ENCODE data around the gene ZNHIT3. TPM values are rescaled to one million over a fixed set of nuclear protein-coding genes. Genes with fewer than 3 reads are reported as not detected.

Gene ZNHIT3
- total RNA-seq, 2 donors from 2014 or later: 29.0 to 31.6 TPM

DNA sequence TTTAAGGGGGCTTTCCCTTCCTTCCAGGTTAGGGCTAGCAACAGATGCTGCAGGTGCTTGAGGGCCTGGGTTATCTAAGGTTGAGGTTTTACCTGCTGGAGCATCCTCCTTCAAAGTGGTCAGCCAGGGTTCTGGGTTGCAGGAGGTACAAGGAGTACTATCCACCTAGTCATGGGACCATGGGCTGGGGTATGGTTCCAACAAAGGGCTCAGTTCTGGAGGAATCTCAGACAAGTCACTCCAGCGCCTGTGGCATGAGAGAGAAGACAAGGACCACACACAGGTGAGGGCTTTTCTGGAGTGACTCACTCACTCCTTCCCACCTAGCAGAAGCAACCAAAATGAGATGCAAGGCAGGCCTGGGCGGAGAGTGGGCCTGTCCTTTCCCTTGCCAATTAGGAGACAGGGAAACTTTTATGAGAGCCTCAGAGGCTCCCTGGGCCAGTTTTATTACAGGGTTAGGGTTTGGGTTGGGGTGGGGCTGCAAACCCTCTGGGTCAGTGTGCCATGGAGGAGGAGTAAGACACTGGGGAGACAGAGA, 46.0 kb downstream of the ZNHIT3 start:
- no peaks in the 10 kb centered on the region for H3K36me3 ChIP-seq

DNA sequence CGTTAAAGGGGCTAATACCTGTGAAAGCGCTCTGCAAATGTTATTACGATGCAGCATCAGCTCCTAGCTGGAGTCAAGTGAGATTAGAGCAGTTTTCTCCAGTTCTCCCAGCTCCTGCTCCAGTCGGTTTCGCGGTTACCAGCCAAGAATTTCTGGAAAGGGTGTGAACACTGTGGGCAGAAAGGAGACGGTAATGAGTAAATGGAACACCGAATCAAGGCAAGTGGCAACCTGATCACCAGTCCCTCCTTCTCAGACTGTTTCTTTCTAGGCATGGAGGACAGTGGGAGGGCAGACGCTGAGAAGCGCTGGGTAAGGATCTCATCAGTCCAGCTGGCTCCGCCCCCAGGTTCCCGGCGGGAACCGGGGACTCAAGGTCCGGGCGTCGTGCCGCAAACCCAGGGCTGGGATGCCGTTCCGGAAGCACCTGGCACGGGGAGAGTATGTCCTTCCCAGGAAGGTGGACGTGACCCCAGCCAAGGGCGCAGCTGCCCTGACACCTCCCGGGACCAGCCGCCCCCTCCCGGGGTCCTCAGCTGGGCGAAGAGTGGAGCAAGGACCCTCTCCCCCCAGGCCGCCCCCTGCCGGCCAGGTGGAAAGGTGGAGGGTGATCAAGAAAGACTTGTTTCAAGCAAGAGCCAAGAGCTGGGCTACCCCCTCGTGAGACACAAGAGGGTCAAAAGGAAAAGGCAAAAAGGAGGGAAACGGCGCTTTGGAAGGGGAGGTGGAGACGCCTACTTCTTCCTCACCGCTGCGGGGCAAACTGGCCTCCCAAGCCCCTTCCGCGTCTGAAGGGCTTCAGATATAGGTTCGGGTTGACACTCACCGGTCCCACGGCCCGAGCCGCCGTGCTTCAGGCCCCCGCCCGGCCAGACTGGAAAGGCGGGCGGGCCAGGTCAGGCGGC, 47.7 kb downstream of the ZNHIT3 start:
- peak overlapping the region; percentile 87 for H3K4me3 ChIP-seq
- H3K27ac ChIP-seq: peak overlapping the region; percentile 93
- peak overlapping the region; percentile 93 to 98 for H3K9ac ChIP-seq (ENCODE audit: low read depth in 2 of 2, low read length in 2 of 2)
- TF ChIP-seq, protein P1, sequence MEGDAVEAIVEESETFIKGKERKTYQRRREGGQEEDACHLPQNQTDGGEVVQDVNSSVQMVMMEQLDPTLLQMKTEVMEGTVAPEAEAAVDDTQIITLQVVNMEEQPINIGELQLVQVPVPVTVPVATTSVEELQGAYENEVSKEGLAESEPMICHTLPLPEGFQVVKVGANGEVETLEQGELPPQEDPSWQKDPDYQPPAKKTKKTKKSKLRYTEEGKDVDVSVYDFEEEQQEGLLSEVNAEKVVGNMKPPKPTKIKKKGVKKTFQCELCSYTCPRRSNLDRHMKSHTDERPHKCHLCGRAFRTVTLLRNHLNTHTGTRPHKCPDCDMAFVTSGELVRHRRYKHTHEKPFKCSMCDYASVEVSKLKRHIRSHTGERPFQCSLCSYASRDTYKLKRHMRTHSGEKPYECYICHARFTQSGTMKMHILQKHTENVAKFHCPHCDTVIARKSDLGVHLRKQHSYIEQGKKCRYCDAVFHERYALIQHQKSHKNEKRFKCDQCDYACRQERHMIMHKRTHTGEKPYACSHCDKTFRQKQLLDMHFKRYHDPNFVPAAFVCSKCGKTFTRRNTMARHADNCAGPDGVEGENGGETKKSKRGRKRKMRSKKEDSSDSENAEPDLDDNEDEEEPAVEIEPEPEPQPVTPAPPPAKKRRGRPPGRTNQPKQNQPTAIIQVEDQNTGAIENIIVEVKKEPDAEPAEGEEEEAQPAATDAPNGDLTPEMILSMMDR (IDR thresholded peaks at IDR 0.05): peak; percentile 52
- H3K27me3 ChIP-seq: no peaks in the 10 kb centered on the region
- intact Hi-C loops (cut with DNase I): no loop called here
- H3K36me3 ChIP-seq: no peaks in the 10 kb centered on the region
- peak; percentile 81 for DNase-seq
- H3K9me3 ChIP-seq: no peaks in the 10 kb centered on the region
- H3K4me1 ChIP-seq: peaks cover 4% of the 10 kb centered on the region

More for the DNA sequence above, 46.0 kb downstream of the ZNHIT3 start:
- Histone ChIP-seq H3K4me3 (no peak overlapping the region), H3K9ac (ENCODE audit: low read depth in 2 of 2, low read length in 2 of 2) (no peak overlapping the region), H3K4me1 (peaks cover 4% of the 10 kb centered on the region), H3K27ac (no peak overlapping the region), H3K27me3 (no peaks in the 10 kb centered on the region), H3K9me3 (no peaks in the 10 kb centered on the region)
- TF ChIP-seq, protein P1 (IDR thresholded peaks at IDR 0.05): no peak
- DNase-seq: peak; percentile 16
- intact Hi-C loops (cut with DNase I): no loop called here

DNA sequence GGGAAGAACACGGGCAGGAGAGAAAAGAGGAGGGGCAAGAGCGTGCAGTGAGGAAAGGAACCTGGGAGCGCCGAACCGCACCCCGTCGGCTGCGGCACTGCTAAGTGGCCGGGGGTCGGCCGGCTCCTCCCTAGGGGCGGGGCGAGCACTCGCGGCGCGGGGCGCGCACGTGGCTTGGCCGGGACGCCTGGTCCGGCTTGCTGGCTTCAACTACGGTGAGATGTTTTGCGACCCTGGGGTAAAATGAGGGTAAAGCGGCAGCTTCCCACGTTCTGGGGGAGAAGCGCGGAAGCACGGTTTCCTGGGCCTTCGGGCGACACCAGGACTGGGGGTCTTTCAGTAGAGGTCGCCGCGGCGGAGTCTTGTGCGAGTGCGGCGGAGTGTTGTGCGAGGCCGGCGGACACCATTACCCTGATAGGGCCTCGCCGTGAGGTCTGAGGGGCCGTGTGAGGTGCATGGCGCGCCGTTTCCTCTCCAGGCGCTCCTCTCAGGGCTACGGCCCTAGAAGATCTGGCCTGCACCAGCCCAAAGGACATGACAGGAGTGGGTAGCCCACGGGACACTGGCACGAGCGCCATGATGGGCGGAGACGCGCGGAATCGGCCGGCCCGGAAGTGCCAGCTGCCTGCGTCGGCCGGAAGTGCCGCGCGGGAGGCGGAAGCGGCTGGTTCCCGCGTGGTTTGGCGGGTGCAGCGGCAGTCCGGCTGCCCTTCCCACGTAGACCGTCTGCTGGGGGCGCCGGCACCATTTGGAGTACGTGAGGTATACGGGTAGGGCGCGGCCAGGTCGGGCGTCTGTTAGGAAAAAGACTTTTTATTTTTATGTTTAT, 48.6 kb downstream of the ZNHIT3 start, which contains the start of the genes MYO19 and PIGW:
MYO19 (minus strand) TSS at position 29 of the 829 bp plus-strand sequence. CDS start 2,330 bp downstream, outside the sequence.
PIGW (plus strand) TSS at position 148 of the 829 bp plus-strand sequence. CDS start 2,115 bp downstream, outside the sequence.
- peak; percentile 92 for DNase-seq
- Histone ChIP-seq H3K27ac (peak within 1 kb of the TSS; percentile 93), H3K27me3 (no peaks in the 10 kb centered on the region), H3K9me3 (no peaks in the 10 kb centered on the region), H3K36me3 (no peaks in the 10 kb centered on the region), H3K4me1 (peaks cover 4% of the 10 kb centered on the region), H3K4me3 (peak within 1 kb of the TSS; percentile 87), H3K9ac (ENCODE audit: low read depth in 2 of 2, low read length in 2 of 2) (peak within 1 kb of the TSS; percentile 93 to 98)
- TF ChIP-seq, protein P1 (IDR thresholded peaks at IDR 0.05): no peak
- intact Hi-C loops (cut with DNase I): no loop called here

DNA sequence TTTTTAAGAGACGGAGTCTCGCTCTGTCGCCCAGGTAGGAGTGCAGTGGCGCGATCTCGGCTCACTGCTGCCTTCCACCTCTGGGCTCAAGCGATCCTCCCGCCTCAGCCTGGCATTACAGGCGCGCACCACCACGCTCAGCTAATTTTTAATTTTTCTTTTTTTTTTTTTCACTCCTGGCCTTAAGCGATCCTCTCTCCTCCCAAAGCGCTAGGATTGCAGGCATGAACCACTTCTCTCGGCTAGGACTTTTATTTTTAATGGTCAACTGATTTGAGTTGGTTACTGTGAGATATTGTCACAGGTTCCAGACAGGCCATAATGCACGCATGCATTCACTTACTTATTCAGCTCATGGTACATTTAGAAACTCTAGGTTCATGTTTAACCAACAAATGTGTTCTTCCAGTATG, 49.2 kb downstream of the ZNHIT3 start:
- Histone ChIP-seq H3K4me3 (peak overlapping the region; percentile 87), H3K4me1 (peaks cover 4% of the 10 kb centered on the region), H3K9ac (ENCODE audit: low read depth in 2 of 2, low read length in 2 of 2) (peak overlapping the region; percentile 93 to 98), H3K36me3 (no peaks in the 10 kb centered on the region), H3K9me3 (no peaks in the 10 kb centered on the region), H3K27me3 (no peaks in the 10 kb centered on the region), H3K27ac (peak overlapping the region; percentile 93)
- TF ChIP-seq, protein P1 (IDR thresholded peaks at IDR 0.05): no peak
- intact Hi-C loops (cut with DNase I): no loop called here
- no peak for DNase-seq

DNA sequence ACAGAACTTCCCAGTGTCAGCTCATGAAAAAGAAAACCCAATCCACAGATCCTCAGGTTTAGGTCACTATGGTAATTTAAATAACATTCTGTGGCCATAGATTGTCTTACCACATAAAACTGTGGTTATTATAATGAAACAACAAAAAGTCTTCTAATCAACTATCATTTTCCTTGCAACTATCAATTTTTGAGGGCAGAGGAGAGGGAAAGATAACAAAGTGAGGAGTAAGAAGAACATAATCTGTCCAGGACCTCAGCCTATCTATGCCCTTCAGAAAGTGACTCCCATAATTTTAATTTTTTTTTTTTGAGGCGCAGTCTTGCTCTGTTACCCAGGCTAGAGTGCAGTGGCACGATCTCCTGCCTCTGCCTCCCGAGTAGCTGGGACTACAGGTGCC, 54.2 kb downstream of the ZNHIT3 start:
- intact Hi-C loops (cut with DNase I): no loop called here
- H3K9ac ChIP-seq (ENCODE audit: low read depth in 2 of 2, low read length in 2 of 2): no peak overlapping the region
- H3K4me1 ChIP-seq: no peaks in the 10 kb centered on the region
- TF ChIP-seq, protein P1 (IDR thresholded peaks at IDR 0.05): no peak
- H3K4me3 ChIP-seq: no peak overlapping the region
- H3K27ac ChIP-seq: no peak overlapping the region
- H3K9me3 ChIP-seq: no peaks in the 10 kb centered on the region
- no peak for DNase-seq
- H3K27me3 ChIP-seq: no peaks in the 10 kb centered on the region
- H3K36me3 ChIP-seq: no peaks in the 10 kb centered on the region
